ENCODE results near the gene SMARCAD1.
A peak's percentile ranks its signal among the peaks of the same experiment; 100 is the strongest.

The SMARCAD1 gene

GRCh38 chr4:94169803-94170372 lies 37.8 kb upstream of the SMARCAD1 start:
- DNase-seq (ENCODE audit: low read depth): no peak
- no peak overlapping the region for H3K4me3 ChIP-seq (ENCODE audit: control insufficient read depth, low read depth, low read length)
- TF ChIP-seq, protein P1, sequence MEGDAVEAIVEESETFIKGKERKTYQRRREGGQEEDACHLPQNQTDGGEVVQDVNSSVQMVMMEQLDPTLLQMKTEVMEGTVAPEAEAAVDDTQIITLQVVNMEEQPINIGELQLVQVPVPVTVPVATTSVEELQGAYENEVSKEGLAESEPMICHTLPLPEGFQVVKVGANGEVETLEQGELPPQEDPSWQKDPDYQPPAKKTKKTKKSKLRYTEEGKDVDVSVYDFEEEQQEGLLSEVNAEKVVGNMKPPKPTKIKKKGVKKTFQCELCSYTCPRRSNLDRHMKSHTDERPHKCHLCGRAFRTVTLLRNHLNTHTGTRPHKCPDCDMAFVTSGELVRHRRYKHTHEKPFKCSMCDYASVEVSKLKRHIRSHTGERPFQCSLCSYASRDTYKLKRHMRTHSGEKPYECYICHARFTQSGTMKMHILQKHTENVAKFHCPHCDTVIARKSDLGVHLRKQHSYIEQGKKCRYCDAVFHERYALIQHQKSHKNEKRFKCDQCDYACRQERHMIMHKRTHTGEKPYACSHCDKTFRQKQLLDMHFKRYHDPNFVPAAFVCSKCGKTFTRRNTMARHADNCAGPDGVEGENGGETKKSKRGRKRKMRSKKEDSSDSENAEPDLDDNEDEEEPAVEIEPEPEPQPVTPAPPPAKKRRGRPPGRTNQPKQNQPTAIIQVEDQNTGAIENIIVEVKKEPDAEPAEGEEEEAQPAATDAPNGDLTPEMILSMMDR (conservative IDR thresholded peaks at IDR 0.05; ENCODE audit: control insufficient read depth, insufficient read depth, low read depth, low read length): no peak

DNA sequence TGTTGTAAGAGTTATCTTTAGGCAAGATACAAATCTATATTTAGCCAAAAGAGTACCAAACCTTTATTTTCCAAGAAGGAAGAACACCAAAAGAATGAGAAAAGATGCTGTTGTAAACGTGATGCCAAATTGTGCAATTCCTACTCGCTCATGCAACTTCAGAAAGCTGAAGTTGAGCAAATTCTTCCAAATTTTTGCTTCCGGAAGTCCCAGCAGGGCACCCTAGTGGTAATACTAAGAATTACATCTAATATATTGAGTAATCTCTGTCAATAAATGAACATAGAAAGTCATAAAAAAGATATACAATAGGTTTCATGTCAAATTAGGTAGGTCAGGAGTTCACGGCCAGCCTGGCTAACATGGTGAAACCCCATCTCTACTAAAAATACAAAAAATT lies 36.0 kb upstream of the SMARCAD1 start:
- TF ChIP-seq, protein P1 (conservative IDR thresholded peaks at IDR 0.05; ENCODE audit: control insufficient read depth, insufficient read depth, low read depth, low read length): peak; percentile 42
- DNase-seq (ENCODE audit: low read depth): peak; percentile 4
- H3K4me3 ChIP-seq (ENCODE audit: control insufficient read depth, low read depth, low read length): no peak overlapping the region

DNA sequence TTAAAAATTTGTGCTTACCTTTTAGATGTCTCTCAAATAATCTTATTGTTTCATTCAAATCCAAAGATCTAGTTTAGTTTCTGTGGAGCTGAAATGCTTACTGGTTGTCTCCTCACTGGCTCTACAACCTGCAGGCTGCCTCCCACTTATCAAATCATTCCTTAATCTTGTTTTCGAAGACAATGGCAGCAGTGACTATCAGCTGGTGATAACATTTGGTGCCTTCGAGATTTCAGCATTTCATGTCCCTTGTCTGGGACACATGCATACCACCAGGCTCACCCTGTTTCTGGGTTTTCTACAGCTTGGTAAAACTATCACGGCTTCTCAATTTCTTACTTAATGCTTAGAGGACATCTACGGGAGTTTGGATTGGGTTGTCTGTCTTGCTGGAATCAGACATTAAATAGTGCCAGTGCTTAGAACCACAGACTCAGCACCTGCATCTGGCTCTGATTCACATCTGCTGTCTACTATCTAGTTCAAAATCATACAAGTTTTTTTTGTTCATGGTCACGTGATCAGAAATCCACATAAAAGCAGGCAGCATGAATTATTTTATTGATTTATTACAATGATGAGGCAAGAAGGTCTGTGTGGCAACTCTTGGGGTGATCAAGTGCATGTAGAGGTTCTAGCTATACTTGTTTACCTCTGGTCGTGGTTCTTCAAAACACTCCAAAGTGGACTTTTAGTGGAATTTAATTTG lies 32.0 kb upstream of the SMARCAD1 start:
- H3K4me3 ChIP-seq (ENCODE audit: control insufficient read depth, low read depth, low read length): no peak overlapping the region
- no peak for DNase-seq (ENCODE audit: low read depth)
- TF ChIP-seq, protein P1 (conservative IDR thresholded peaks at IDR 0.05; ENCODE audit: control insufficient read depth, insufficient read depth, low read depth, low read length): no peak

DNA sequence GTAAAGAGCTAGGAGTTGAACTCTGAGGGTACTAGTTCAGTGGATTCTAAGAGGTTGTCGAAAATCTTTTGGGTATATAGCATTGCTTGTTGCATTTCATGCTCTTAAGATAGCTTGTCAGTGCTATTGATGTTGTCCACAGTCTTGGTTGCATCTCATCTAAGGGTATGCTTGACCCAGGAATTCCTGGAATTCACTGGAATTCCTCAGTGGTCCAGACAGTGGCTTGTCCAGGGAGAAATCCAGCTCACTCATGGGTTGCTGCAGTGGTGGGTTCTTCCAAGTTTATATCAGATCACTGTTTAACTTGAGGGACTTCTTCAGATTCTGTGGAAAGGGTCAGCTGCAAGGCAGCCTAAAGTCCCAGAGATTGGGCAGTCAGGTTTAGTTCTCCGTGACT lies 29.8 kb upstream of the SMARCAD1 start:
- TF ChIP-seq, protein P1 (conservative IDR thresholded peaks at IDR 0.05; ENCODE audit: control insufficient read depth, insufficient read depth, low read depth, low read length): no peak
- no peak for DNase-seq (ENCODE audit: low read depth)

GRCh38 chr4:94181815-94182214 lies 25.9 kb upstream of the SMARCAD1 start:
- TF ChIP-seq, protein P1 (conservative IDR thresholded peaks at IDR 0.05; ENCODE audit: control insufficient read depth, insufficient read depth, low read depth, low read length): no peak
- no peak overlapping the region for H3K4me3 ChIP-seq (ENCODE audit: control insufficient read depth, low read depth, low read length)
- DNase-seq (ENCODE audit: low read depth): no peak

More for the DNA sequence above, 29.8 kb upstream of the SMARCAD1 start:
- H3K4me3 ChIP-seq (ENCODE audit: control insufficient read depth, low read depth, low read length): no peak overlapping the region

DNA sequence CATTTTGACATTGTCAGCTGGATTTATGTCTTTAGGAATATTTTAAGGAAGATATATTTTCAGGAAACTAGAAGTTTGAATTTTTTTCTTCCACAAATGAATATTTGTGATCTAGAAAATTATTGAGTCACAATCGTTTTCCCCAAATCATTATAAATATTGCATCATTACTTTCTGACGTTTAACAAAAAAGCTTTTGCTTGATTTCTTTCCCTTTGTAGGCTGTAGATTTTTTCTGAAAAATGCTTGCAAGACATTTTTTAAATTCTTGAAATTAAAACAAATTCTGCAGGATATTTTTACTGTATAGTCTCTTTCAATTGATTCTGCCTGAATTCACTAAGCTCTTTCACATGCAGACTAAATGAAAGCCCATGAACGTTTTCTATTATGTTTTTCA lies 4.9 kb upstream of the SMARCAD1 start:
- no peak for DNase-seq (ENCODE audit: low read depth)
- TF ChIP-seq, protein P1 (conservative IDR thresholded peaks at IDR 0.05; ENCODE audit: control insufficient read depth, insufficient read depth, low read depth, low read length): no peak
- H3K4me3 ChIP-seq (ENCODE audit: control insufficient read depth, low read depth, low read length): no peak overlapping the region

Data from fibroblast of mammary gland (primary cell).